Aorta (tissue), 5 donors: ENCODE data around the gene PGA4. TPM values are rescaled to one million over a fixed set of nuclear protein-coding genes. Genes with fewer than 3 reads are reported as not detected.
A peak's percentile ranks its signal among the peaks of the same experiment; 100 is the strongest.

Experiments
- ATAC-seq: fragments of 200-7000 bp; cut with Tn5 transposase; one replicate; pipeline ENCODE4 v1.9.1; 2022; ENCODE audit warnings: moderate library complexity; ENCODE audit not compliant: low FRiP score
- DNase-seq, 2 donors: peaks; one replicate each; pipeline ENCODE4 v3.0.0-alpha.2; 2020
- H3K27ac ChIP-seq, 2 donors: one replicate each; pipeline ENCODE4 v1.5.1; 2013; ENCODE audit warnings: low read length in 2 of 2, mild to moderate bottlenecking in 2 of 2, moderate library complexity in 2 of 2, control low read depth in 1 of 2, inconsistent platforms in 1 of 2, low read depth in 1 of 2
- H3K27me3 ChIP-seq, 2 donors: one replicate each; pipeline ENCODE4 v1.6.1; 2013; ENCODE audit warnings: control low read depth in 1 of 2, low read length in 1 of 2, mild to moderate bottlenecking in 1 of 2, moderate library complexity in 1 of 2; ENCODE audit not compliant: insufficient read depth in 2 of 2, control insufficient read depth in 1 of 2
- H3K36me3 ChIP-seq, 2 donors: one replicate each; pipeline ENCODE4 v1.6.1; 2013; ENCODE audit warnings: control low read depth in 1 of 2, low read length in 1 of 2, mild to moderate bottlenecking in 1 of 2; ENCODE audit not compliant: insufficient read depth in 2 of 2, control insufficient read depth in 1 of 2
- H3K4me1 ChIP-seq, 2 donors: one replicate each; pipeline ENCODE4 v1.6.1; 2013; ENCODE audit warnings: low read length in 2 of 2, control low read depth in 1 of 2, mild to moderate bottlenecking in 1 of 2, moderate library complexity in 1 of 2; ENCODE audit not compliant: insufficient read depth in 2 of 2, control insufficient read depth in 1 of 2
- H3K4me3 ChIP-seq, 2 donors: one replicate each; pipeline ENCODE4 v1.5.1; 2013; ENCODE audit warnings: low read length in 2 of 2, control low read depth in 1 of 2, mild to moderate bottlenecking in 1 of 2
- H3K9me3 ChIP-seq: one replicate; pipeline ENCODE4 v1.6.1; 2013; ENCODE audit warnings: mild to moderate bottlenecking, low read length; ENCODE audit not compliant: control insufficient read depth
- WGBS, 2 donors: extraction: QIAGEN DNeasy Blood & Tissue Kit; methylation state at CpG; one replicate each; pipeline ENCODE4 v1.1.7; 2013; 5-methylcytosine and 5-hydroxymethylcytosine counted together
- intact Hi-C, 2 donors: fragments of 100-400 bp; cut with DNase I; formaldehyde crosslinking; loops; one replicate each; pipeline versions ENCODE4 v1.14.2 to v1.15.0; 2022
- polyA plus RNA-seq, 2 donors: library from polyadenylated mRNA; stranded (reverse); fragments of 200-250 nt; gene quantifications; one replicate each; pipeline ENCODE4 v1.2.3, GENCODE V29; 2013
- total RNA-seq, 2 donors: library from RNA; stranded (reverse); fragmentation: NEBNext Ultra II Directional; extraction: Animal tissue kit (Norgen Biotek cat#: 25700); gene quantifications; one replicate each; pipeline ENCODE4 v1.2.1, GENCODE V29; 2021
- donor health status: healthy with polysubstance abuse.
- donor health status: Bipolar disorder and iron deficiency.
- donor health status: DM: no; HTN: no; CAD: no.
- donor health status: DM: no; HTN: no; CAD: no.
- donor health status: DM: yes; HTN: yes; CAD: no.

The PGA4 gene
- total and polyA plus RNA-seq, 4 donors, result 0.74 to 6.3 (median 2.0) TPM

- Histone ChIP-seq H3K9me3 (no peaks in the 10 kb centered on the region), H3K36me3 (no peaks in the 10 kb centered on the region), H3K27me3 (no peaks in the 10 kb centered on the region), H3K4me1 (no peaks in the 10 kb centered on the region), H3K27ac (no peak overlapping the region), H3K4me3 (no peak overlapping the region)
- ATAC-seq (no peak), DNase-seq (no peak)
- 80 to 81% methylated on average over 4 of the region's 4 CpGs for WGBS, 2 donors
- intact Hi-C loops, result loop anchor here in 1 of 2 donors (2.0 kb wide), 1 partner anchor 353 kb away; no protein-coding TSS in a partner anchor
Observed at GRCh38 chr11:61183645-61184044, 38.5 kb upstream of the PGA4 start.

GRCh38 chr11:61186504-61186903 is 35.6 kb upstream of the PGA4 start:
- no peak overlapping the region for H3K27ac ChIP-seq
- H3K4me1 ChIP-seq, result no peaks in the 10 kb centered on the region
- ATAC-seq (no peak), DNase-seq (no peak)
- H3K9me3 ChIP-seq, result no peaks in the 10 kb centered on the region
- intact Hi-C loops, result loop anchor here (2.0 to 5.0 kb wide), 3 partner anchors 54 to 354 kb away; no protein-coding TSS in a partner anchor
- no peak overlapping the region for H3K4me3 ChIP-seq
- H3K36me3 ChIP-seq, result no peaks in the 10 kb centered on the region
- no peaks in the 10 kb centered on the region for H3K27me3 ChIP-seq
- WGBS, 2 donors, result 86% methylated on average over 8 of the region's 8 CpGs

GRCh38 chr11:61187505-61188130 is 34.5 kb upstream of the PGA4 start:
- DNase-seq, result peak; percentile 77 to 88
- peak; percentile 77 for ATAC-seq
- Histone ChIP-seq H3K9me3 (no peaks in the 10 kb centered on the region), H3K4me3 (no peak overlapping the region), H3K4me1 (no peaks in the 10 kb centered on the region), H3K27ac (no peak overlapping the region), H3K27me3 (no peaks in the 10 kb centered on the region), H3K36me3 (no peaks in the 10 kb centered on the region)
- intact Hi-C loops, result loop anchor here (2.0 to 5.0 kb wide), 3 partner anchors 55 to 355 kb away; no protein-coding TSS in a partner anchor
- WGBS, 2 donors, result 35% methylated on average over 11 of the region's 11 CpGs

- Histone ChIP-seq H3K9me3 (no peaks in the 10 kb centered on the region), H3K27ac (no peak overlapping the region), H3K27me3 (no peaks in the 10 kb centered on the region), H3K4me1 (no peaks in the 10 kb centered on the region), H3K4me3 (no peak overlapping the region), H3K36me3 (no peaks in the 10 kb centered on the region)
- DNase-seq (no peak), ATAC-seq (no peak)
- intact Hi-C loops, result loop anchor here in 1 of 2 donors (5.0 kb wide), 1 partner anchor 58 kb away; no protein-coding TSS in a partner anchor
- WGBS, 2 donors, result 77% methylated on average over 8 of the region's 8 CpGs
Observed at GRCh38 chr11:61189933-61190332, 32.2 kb upstream of the PGA4 start.

- Histone ChIP-seq H3K4me3 (no peak overlapping the region), H3K9me3 (no peaks in the 10 kb centered on the region), H3K27me3 (no peaks in the 10 kb centered on the region), H3K27ac (no peak overlapping the region), H3K4me1 (no peaks in the 10 kb centered on the region), H3K36me3 (no peaks in the 10 kb centered on the region)
- WGBS, 2 donors, result 19 to 21% methylated on average over 12 of the region's 12 CpGs
- ATAC-seq, result no peak
- DNase-seq, result no peak
- intact Hi-C loops, result no loop called here
Observed at GRCh38 chr11:61193596-61193995, 28.6 kb upstream of the PGA4 start.

GRCh38 chr11:61194169-61194671 is 27.9 kb upstream of the PGA4 start:
- Histone ChIP-seq H3K27ac (no peak overlapping the region), H3K4me1 (no peaks in the 10 kb centered on the region), H3K4me3 (no peak overlapping the region), H3K27me3 (no peaks in the 10 kb centered on the region), H3K9me3 (peaks cover 2% of the 10 kb centered on the region), H3K36me3 (no peaks in the 10 kb centered on the region)
- intact Hi-C loops, result no loop called here
- ATAC-seq (no peak), DNase-seq (no peak)
- 65 to 67% methylated on average over 12 of the region's 12 CpGs for WGBS, 2 donors

GRCh38 chr11:61194981-61195695 is 27.0 kb upstream of the PGA4 start:
- H3K27ac ChIP-seq, result no peak overlapping the region
- DNase-seq (peak in 1 of 2 donors; percentile 52), ATAC-seq (no peak)
- H3K9me3 ChIP-seq, result peaks cover 2% of the 10 kb centered on the region
- no peaks in the 10 kb centered on the region for H3K36me3 ChIP-seq
- intact Hi-C loops, result no loop called here
- 62 to 72% methylated on average over 7 of the region's 7 CpGs for WGBS, 2 donors
- H3K27me3 ChIP-seq, result no peaks in the 10 kb centered on the region
- H3K4me1 ChIP-seq, result no peaks in the 10 kb centered on the region
- no peak overlapping the region for H3K4me3 ChIP-seq

GRCh38 chr11:61195719-61196118 is 26.4 kb upstream of the PGA4 start:
- DNase-seq, result peak in 1 of 2 donors; percentile 59
- Histone ChIP-seq H3K9me3 (peaks cover 2% of the 10 kb centered on the region), H3K4me1 (no peaks in the 10 kb centered on the region), H3K4me3 (no peak overlapping the region), H3K27ac (no peak overlapping the region), H3K36me3 (no peaks in the 10 kb centered on the region), H3K27me3 (no peaks in the 10 kb centered on the region)
- 51 to 63% methylated on average over 7 of the region's 7 CpGs for WGBS, 2 donors
- intact Hi-C loops, result no loop called here
- ATAC-seq, result no peak
